ENCODE measurements around the gene TESPA1.

TESPA1 gene

DNA sequence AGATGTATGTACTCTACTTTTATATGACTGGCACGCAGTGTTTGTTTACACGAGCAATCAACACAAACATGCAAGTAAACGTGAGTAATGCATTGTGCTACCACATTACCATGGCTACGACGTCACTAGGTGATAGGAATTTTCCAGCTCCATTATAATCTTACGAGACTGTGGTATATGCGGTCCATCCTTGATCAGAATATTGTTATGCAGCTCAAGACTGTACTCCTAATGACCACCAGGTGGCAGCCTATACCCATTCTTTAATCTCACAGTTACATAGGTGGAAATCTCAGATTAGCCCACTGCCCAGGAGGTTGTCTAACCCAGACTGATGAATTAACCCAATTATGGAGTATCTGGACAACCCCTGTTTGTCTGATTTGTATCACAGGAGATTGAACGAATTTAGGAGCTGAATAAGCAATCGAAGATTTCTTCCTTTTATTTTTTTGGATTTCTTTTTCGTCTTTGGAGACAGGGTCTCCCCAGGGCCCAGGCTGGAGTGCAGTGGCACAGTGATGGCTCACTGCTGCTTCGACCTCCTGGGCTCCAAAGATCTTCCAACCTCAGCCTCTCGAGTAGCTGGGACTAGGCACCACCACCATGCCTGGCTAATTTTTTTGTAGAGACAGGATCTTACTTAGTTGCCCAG, 8.7 kb upstream of the TESPA1 start:
- peak overlapping the region; percentile 91 for H3K27ac ChIP-seq (ENCODE audit: low read depth, low read length)
- H4K20me1 ChIP-seq (ENCODE audit: control insufficient read depth, insufficient read depth, low read depth, low read length), result no peaks in the 10 kb centered on the region
- H3K9me2 ChIP-seq (replicated peaks; ENCODE audit: control insufficient read depth, low read length), result no peaks in the 10 kb centered on the region
- H3K79me2 ChIP-seq (ENCODE audit: control insufficient read depth, low read length), result peaks cover 6% of the 10 kb centered on the region
- H3F3A ChIP-seq (ENCODE audit: control insufficient read depth, insufficient read depth), result peaks cover 23% of the 10 kb centered on the region
- H3K9me3 ChIP-seq (ENCODE audit: control insufficient read depth, insufficient read depth, low read length), result no peaks in the 10 kb centered on the region
- H3K4me3 ChIP-seq (ENCODE audit: low read length), result no peak overlapping the region
- H3K36me3 ChIP-seq (ENCODE audit: control insufficient read depth, low read length), result peaks cover 8% of the 10 kb centered on the region; the same call in 1 of the 2 replicates
- TF ChIP-seq, protein P1, sequence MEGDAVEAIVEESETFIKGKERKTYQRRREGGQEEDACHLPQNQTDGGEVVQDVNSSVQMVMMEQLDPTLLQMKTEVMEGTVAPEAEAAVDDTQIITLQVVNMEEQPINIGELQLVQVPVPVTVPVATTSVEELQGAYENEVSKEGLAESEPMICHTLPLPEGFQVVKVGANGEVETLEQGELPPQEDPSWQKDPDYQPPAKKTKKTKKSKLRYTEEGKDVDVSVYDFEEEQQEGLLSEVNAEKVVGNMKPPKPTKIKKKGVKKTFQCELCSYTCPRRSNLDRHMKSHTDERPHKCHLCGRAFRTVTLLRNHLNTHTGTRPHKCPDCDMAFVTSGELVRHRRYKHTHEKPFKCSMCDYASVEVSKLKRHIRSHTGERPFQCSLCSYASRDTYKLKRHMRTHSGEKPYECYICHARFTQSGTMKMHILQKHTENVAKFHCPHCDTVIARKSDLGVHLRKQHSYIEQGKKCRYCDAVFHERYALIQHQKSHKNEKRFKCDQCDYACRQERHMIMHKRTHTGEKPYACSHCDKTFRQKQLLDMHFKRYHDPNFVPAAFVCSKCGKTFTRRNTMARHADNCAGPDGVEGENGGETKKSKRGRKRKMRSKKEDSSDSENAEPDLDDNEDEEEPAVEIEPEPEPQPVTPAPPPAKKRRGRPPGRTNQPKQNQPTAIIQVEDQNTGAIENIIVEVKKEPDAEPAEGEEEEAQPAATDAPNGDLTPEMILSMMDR (IDR thresholded peaks at IDR 0.05; ENCODE audit: low read depth, low read length, poor library complexity, severe bottlenecking), result peak; percentile 85
- TF ChIP-seq EZH2phosphoT487 (IDR thresholded peaks at IDR 0.05; ENCODE audit: borderline replicate concordance, low read length), result no peak
- H3K4me1 ChIP-seq (ENCODE audit: control insufficient read depth, low read length), result peaks cover 56% of the 10 kb centered on the region
- H3K27me3 ChIP-seq (ENCODE audit: control insufficient read depth, low read length), result no peaks in the 10 kb centered on the region
- H3K4me2 ChIP-seq (ENCODE audit: low read length), result 0 out of 2 replicates have a peak overlapping the region, but pooled peaks have one; percentile 25

DNA sequence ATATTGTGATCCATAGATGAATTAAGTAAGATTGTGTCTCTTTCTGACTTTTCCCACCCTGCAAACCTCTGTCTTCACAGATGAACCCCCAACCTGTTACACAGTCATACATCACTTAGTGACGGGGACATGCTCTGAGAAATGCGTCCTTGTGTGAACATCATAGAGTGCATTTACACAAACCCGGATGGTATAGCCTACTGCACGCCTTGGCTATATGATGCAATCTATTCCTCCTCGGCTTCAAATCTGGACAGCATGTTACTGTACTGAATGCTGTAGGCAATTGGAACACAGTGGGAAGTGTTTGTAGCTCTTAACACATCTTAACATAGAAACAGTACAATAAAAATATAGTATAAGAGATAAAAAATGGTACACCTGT, 7.4 kb upstream of the TESPA1 start:
- Histone ChIP-seq H3K79me2 (ENCODE audit: control insufficient read depth, low read length) (peaks cover 6% of the 10 kb centered on the region), H3K36me3 (ENCODE audit: control insufficient read depth, low read length) (peaks cover 8% of the 10 kb centered on the region; the same call in 1 of the 2 replicates), H3K27me3 (ENCODE audit: control insufficient read depth, low read length) (no peaks in the 10 kb centered on the region), H4K20me1 (ENCODE audit: control insufficient read depth, insufficient read depth, low read depth, low read length) (no peaks in the 10 kb centered on the region), H3K9me3 (ENCODE audit: control insufficient read depth, insufficient read depth, low read length) (peaks cover under 1% of the 10 kb centered on the region; the same call in 1 of the 2 replicates), H3K4me3 (ENCODE audit: low read length) (peak overlapping the region; percentile 55), H3K4me2 (ENCODE audit: low read length) (peak overlapping the region; percentile 76), H3K27ac (ENCODE audit: low read depth, low read length) (peak overlapping the region; percentile 91), H3F3A (ENCODE audit: control insufficient read depth, insufficient read depth) (peaks cover 32% of the 10 kb centered on the region), H3K9me2 (replicated peaks; ENCODE audit: control insufficient read depth, low read length) (no peaks in the 10 kb centered on the region), H3K4me1 (ENCODE audit: control insufficient read depth, low read length) (peaks cover 67% of the 10 kb centered on the region)
- TF ChIP-seq EZH2phosphoT487 (IDR thresholded peaks at IDR 0.05; ENCODE audit: borderline replicate concordance, low read length), result no peak
- TF ChIP-seq, protein P1 (IDR thresholded peaks at IDR 0.05; ENCODE audit: low read depth, low read length, poor library complexity, severe bottlenecking), result no peak

DNA sequence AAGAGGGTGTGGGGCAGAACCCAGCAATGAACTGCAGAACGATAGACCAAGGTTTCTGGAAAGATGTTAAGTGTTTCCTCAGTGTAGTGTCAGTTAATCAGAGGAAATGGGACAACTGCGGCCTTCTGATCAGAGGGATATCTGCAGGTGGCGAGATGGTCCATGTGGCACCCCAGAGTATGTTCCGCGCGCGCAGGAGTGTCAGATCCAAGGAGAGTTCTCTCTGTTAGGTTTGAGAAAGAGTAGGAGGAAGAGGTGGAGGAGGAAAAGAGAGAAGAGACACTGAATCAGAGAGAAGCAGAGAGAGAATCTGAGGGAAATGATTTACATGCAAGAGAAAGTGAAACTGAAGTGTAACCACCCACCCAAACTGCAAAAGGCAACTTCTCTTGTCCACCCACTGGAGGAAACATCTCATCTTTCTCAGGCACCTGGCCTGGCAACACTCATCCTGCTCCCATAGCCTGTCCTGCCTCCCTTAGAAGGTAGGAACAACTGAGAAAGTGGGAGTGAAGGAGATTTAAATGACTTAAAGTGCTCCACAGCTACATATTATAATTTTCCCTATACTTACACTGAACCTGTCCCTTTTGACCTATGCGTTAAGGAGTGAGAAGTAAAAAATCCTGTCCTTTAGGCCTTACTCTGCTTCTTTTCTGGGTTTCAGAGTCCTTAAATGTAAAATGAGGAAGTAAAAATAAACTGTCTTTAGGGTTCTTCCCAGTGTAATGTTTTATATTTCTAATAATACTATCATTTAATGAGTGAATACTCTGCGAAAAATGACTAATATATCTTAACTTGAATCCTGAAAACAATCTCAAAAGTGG, 6.8 kb upstream of the TESPA1 start:
- Histone ChIP-seq H3F3A (ENCODE audit: control insufficient read depth, insufficient read depth) (peaks cover 32% of the 10 kb centered on the region), H3K27me3 (ENCODE audit: control insufficient read depth, low read length) (no peaks in the 10 kb centered on the region), H3K36me3 (ENCODE audit: control insufficient read depth, low read length) (peaks cover 8% of the 10 kb centered on the region; the same call in 1 of the 2 replicates), H3K4me2 (ENCODE audit: low read length) (peak overlapping the region; percentile 76), H3K4me1 (ENCODE audit: control insufficient read depth, low read length) (peaks cover 72% of the 10 kb centered on the region), H3K4me3 (ENCODE audit: low read length) (peak overlapping the region; percentile 55), H4K20me1 (ENCODE audit: control insufficient read depth, insufficient read depth, low read depth, low read length) (no peaks in the 10 kb centered on the region), H3K79me2 (ENCODE audit: control insufficient read depth, low read length) (peaks cover 6% of the 10 kb centered on the region), H3K9me3 (ENCODE audit: control insufficient read depth, insufficient read depth, low read length) (peaks cover 3% of the 10 kb centered on the region; the same call in 1 of the 2 replicates), H3K27ac (ENCODE audit: low read depth, low read length) (peak overlapping the region; percentile 91), H3K9me2 (replicated peaks; ENCODE audit: control insufficient read depth, low read length) (no peaks in the 10 kb centered on the region)
- TF ChIP-seq, protein P1 (IDR thresholded peaks at IDR 0.05; ENCODE audit: low read depth, low read length, poor library complexity, severe bottlenecking), result no peak
- no peak for TF ChIP-seq EZH2phosphoT487 (IDR thresholded peaks at IDR 0.05; ENCODE audit: borderline replicate concordance, low read length)

Measured in DOHH2 (cell line).